Right atrium auricular region (tissue), 2 donors: ENCODE data around the gene LIPA. TPM values are rescaled to one million over a fixed set of nuclear protein-coding genes. Genes with fewer than 3 reads are reported as not detected.
"Not testable (repeated sequence)": the region's sequence is repeated elsewhere in the genome, so short reads cannot be mapped to it uniquely, and the experiment has no call there.

Experiments used
- DNase-seq: peaks from one replicate; pipeline ENCODE4 v3.0.0-alpha.2; 2019; ENCODE audit warnings: low spot score
- H3K27ac ChIP-seq, 2 donors: fragments of 200-600 bp; sonication (generic); 1 replicate in 1 of 2; 2 replicates in 1 of 2; pipeline ENCODE4 v1.5.1; 2016 to 2019
- H3K27me3 ChIP-seq, 2 donors: fragments of 200-600 bp; sonication (generic); one replicate each; pipeline versions ENCODE4 v1.5.1 to v1.6.0; 2017 to 2019
- H3K36me3 ChIP-seq: fragments of 200-600 bp; sonication (generic); one replicate; pipeline ENCODE4 v1.5.1; 2016
- H3K4me1 ChIP-seq, 2 donors: fragments of 200-600 bp; sonication (generic); one replicate each; pipeline versions ENCODE4 v1.5.1 to v1.6.0; 2017 to 2019
- H3K4me3 ChIP-seq, 2 donors: fragments of 200-600 bp; sonication (generic); 1 replicate in 1 of 2; 2 replicates in 1 of 2; pipeline ENCODE4 v1.5.1; 2017 to 2019; ENCODE audit warnings: mild to moderate bottlenecking in 1 of 2, moderate library complexity in 1 of 2
- H3K9me3 ChIP-seq, 2 donors: fragments of 200-600 bp; sonication (generic); one replicate each; pipeline ENCODE4 v1.5.1; 2019
- CTCF ChIP-seq, 2 donors: fragments of 200-600 bp; sonication (generic); IDR thresholded peaks; one replicate each; pipeline ENCODE4 v1.5.1; 2019; ENCODE audit warnings: antibody characterized with exemption in 2 of 2
- total RNA-seq, 2 donors: library from RNA; depleted of rRNA; stranded (reverse); fragments of >200 nt; gene quantifications; one replicate each; pipeline ENCODE4 v1.1.0, GENCODE V29; 2016

LIPA gene
- total RNA-seq, 2 donors from 2014 or later, result 17.6 to 25.7 TPM

- H3K4me1 ChIP-seq, result peaks cover 0 to 11% of the 10 kb centered on the region in 2 donors
- no peak overlapping the region for H3K4me3 ChIP-seq
- H3K36me3 ChIP-seq, result no peaks in the 10 kb centered on the region
- no peak for TF ChIP-seq CTCF (IDR thresholded peaks at IDR 0.05)
- peak overlapping the region; percentile 44 to 73 for H3K27ac ChIP-seq
- no peaks in the 10 kb centered on the region for H3K9me3 ChIP-seq
- H3K27me3 ChIP-seq, result no peaks in the 10 kb centered on the region
- no peak for DNase-seq
Measured at GRCh38 chr10:89296220-89296648, 44.7 kb upstream of the LIPA start.

DNA sequence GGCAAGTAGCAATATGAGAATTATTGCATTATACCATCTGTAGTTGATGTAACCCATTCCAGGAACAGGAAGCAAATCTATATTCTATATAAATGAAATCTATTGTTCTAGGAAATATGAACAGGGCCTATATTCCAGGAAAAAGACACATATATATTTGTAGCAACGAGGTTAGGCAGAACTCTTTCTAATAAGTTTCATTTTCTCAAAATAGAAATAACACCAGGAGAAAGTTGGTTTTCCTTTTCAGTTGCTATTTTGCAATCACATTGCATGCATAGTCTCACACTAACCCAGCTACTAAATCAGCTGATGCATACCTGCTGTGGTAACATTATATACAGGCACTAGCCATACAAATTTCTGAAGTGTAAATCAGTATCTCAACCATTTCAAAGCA lies 44.0 kb upstream of the LIPA start:
- Histone ChIP-seq H3K27me3 (no peaks in the 10 kb centered on the region), H3K36me3 (no peaks in the 10 kb centered on the region), H3K4me3 (no peak overlapping the region), H3K4me1 (peaks cover 0 to 6% of the 10 kb centered on the region in 2 donors), H3K27ac (peak overlapping the region; percentile 44 to 73), H3K9me3 (no peaks in the 10 kb centered on the region)
- no peak for DNase-seq
- TF ChIP-seq CTCF (IDR thresholded peaks at IDR 0.05), result no peak

- H3K27ac ChIP-seq, result no peak overlapping the region
- peaks cover 0 to 6% of the 10 kb centered on the region in 2 donors for H3K4me1 ChIP-seq
- H3K27me3 ChIP-seq, result no peaks in the 10 kb centered on the region
- no peaks in the 10 kb centered on the region for H3K9me3 ChIP-seq
- H3K36me3 ChIP-seq, result no peaks in the 10 kb centered on the region
- no peak for DNase-seq
- H3K4me3 ChIP-seq, result no peak overlapping the region
- TF ChIP-seq CTCF (IDR thresholded peaks at IDR 0.05), result no peak
Measured at GRCh38 chr10:89294721-89295239, 43.2 kb upstream of the LIPA start.

GRCh38 chr10:89285303-89285702 lies 33.7 kb upstream of the LIPA start:
- not testable (repeated sequence) for DNase-seq, H3K4me3 ChIP-seq, H3K9me3 ChIP-seq, H3K36me3 ChIP-seq, H3K27ac ChIP-seq, H3K27me3 ChIP-seq
- H3K4me1 ChIP-seq, result peaks cover 0 to 21% of the 10 kb centered on the region in 2 donors

- Histone ChIP-seq H3K27ac (peak overlapping the region; percentile 82 to 91), H3K4me1 (peaks cover 0 to 25% of the 10 kb centered on the region in 2 donors)
- H3K36me3 ChIP-seq, DNase-seq, H3K9me3 ChIP-seq, H3K4me3 ChIP-seq, H3K27me3 ChIP-seq: not testable (repeated sequence)
Measured at GRCh38 chr10:89284711-89285110, 33.1 kb upstream of the LIPA start.

DNA sequence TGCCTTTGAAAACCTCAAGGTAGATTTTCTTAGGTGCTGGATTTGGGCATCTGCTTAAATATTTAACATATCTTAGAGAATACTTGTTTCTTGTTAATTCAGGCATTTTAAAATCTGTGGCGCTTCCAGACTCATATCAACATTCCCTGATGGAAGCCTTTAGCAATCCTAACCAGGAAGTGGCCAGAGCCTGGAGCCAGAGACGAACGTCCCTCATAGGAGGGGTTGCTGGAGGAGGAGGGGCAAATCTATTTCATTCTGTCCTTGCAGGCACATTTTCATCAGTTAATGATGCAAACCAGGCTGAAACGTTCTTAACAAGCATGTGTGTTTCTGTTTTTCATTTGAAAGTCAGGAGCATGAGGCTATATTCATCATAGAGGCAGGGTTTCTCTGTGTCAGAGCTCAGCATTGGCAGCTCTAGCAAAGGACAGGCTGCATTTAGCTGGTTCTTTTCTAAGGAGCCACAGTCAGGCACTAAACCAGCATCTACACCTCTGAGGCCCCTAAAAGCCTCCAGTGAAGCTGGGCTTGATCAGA lies 32.4 kb upstream of the LIPA start:
- H3K4me3 ChIP-seq, result peak overlapping the region in 1 of 2 donors; percentile 38
- no peaks in the 10 kb centered on the region for H3K27me3 ChIP-seq
- H3K36me3 ChIP-seq, result no peaks in the 10 kb centered on the region
- no peaks in the 10 kb centered on the region for H3K9me3 ChIP-seq
- DNase-seq, result peak; percentile 80
- H3K27ac ChIP-seq, result peak overlapping the region; percentile 82 to 91
- H3K4me1 ChIP-seq, result peaks cover 0 to 32% of the 10 kb centered on the region in 2 donors
- TF ChIP-seq CTCF (IDR thresholded peaks at IDR 0.05), result no peak
